ENCODE measurements around the gene GADD45B.
"Not testable (repeated sequence)": the region's sequence is repeated elsewhere in the genome, so short reads cannot be mapped to it uniquely, and the experiment has no call there.

GADD45B gene

GRCh38 chr19:2458054-2458453 lies 17.9 kb upstream of the GADD45B start:
- no peak for DNase-seq (ENCODE audit: low read depth, low spot score)
- H3K4me3 ChIP-seq (ENCODE audit: low read depth, low read length): no peak overlapping the region
- TF ChIP-seq CTCF (IDR thresholded peaks at IDR 0.05; ENCODE audit: low read depth, low read length): no peak
- in situ Hi-C loops (cut with HindIII; ENCODE audit: low sequenced_read_pairs): no loop called here

GRCh38 chr19:2458776-2459175 lies 17.2 kb upstream of the GADD45B start:
- DNase-seq (ENCODE audit: low read depth, low spot score); in situ Hi-C loops (cut with HindIII; ENCODE audit: low sequenced_read_pairs); H3K4me3 ChIP-seq (ENCODE audit: low read depth, low read length): not testable (repeated sequence)

GRCh38 chr19:2460245-2460644 lies 15.7 kb upstream of the GADD45B start:
- DNase-seq (ENCODE audit: low read depth, low spot score): no peak
- in situ Hi-C loops (cut with HindIII; ENCODE audit: low sequenced_read_pairs): no loop called here
- TF ChIP-seq CTCF (IDR thresholded peaks at IDR 0.05; ENCODE audit: low read depth, low read length): no peak
- no peak overlapping the region for H3K4me3 ChIP-seq (ENCODE audit: low read depth, low read length)

GRCh38 chr19:2461751-2462634 lies 13.9 kb upstream of the GADD45B start:
- in situ Hi-C loops (cut with HindIII; ENCODE audit: low sequenced_read_pairs): no loop called here
- peak; percentile 39 for TF ChIP-seq CTCF (IDR thresholded peaks at IDR 0.05; ENCODE audit: low read depth, low read length)
- H3K4me3 ChIP-seq (ENCODE audit: low read depth, low read length): peak overlapping the region; percentile 68
- peak; percentile 78 for DNase-seq (ENCODE audit: low read depth, low spot score)

GRCh38 chr19:2462635-2463421 lies 13.1 kb upstream of the GADD45B start:
- in situ Hi-C loops (cut with HindIII; ENCODE audit: low sequenced_read_pairs): no loop called here
- DNase-seq (ENCODE audit: low read depth, low spot score): peak; percentile 97
- TF ChIP-seq CTCF (IDR thresholded peaks at IDR 0.05; ENCODE audit: low read depth, low read length): no peak
- H3K4me3 ChIP-seq (ENCODE audit: low read depth, low read length): peak overlapping the region; percentile 68

GRCh38 chr19:2463694-2464093 lies 12.2 kb upstream of the GADD45B start:
- H3K4me3 ChIP-seq (ENCODE audit: low read depth, low read length); in situ Hi-C loops (cut with HindIII; ENCODE audit: low sequenced_read_pairs); DNase-seq (ENCODE audit: low read depth, low spot score): not testable (repeated sequence)

GRCh38 chr19:2464389-2464788 lies 11.5 kb upstream of the GADD45B start:
- in situ Hi-C loops (cut with HindIII; ENCODE audit: low sequenced_read_pairs): no loop called here
- no peak for TF ChIP-seq CTCF (IDR thresholded peaks at IDR 0.05; ENCODE audit: low read depth, low read length)
- peak; percentile 20 for DNase-seq (ENCODE audit: low read depth, low spot score)
- no peak overlapping the region for H3K4me3 ChIP-seq (ENCODE audit: low read depth, low read length)

Measured in astrocyte of the spinal cord (primary cell).